GM18867 (cell line): ENCODE measurements around the gene IER3IP1.
"Not testable (repeated sequence)": the region's sequence is repeated elsewhere in the genome, so short reads cannot be mapped to it uniquely, and the experiment has no call there.

Experiments
- ATAC-seq: cut with Tn5 transposase; IDR thresholded peaks from one replicate; pipeline ENCODE4 v1.9.1; 2021; ENCODE audit warnings: mild to moderate bottlenecking, moderate library complexity; ENCODE audit not compliant: unreplicated experiment

IER3IP1 gene

GRCh38 chr18:47175898-47176575, at the start of gene IER3IP1:
Gene IER3IP1 (minus strand): TSS chr18:47176364. CDS start chr18:47176277, 87 bp downstream.
- peak; percentile 89 for ATAC-seq

- ATAC-seq, result no peak
Observed at GRCh38 chr18:47215554-47216138, 39.5 kb upstream of the IER3IP1 start.

GRCh38 chr18:47209171-47209570, 33.0 kb upstream of the IER3IP1 start:
- ATAC-seq, result no peak

GRCh38 chr18:47206945-47207637, 30.9 kb upstream of the IER3IP1 start:
- no peak for ATAC-seq

GRCh38 chr18:47204908-47205522, 28.9 kb upstream of the IER3IP1 start:
- peak; percentile 51 for ATAC-seq

GRCh38 chr18:47203626-47204464, 27.7 kb upstream of the IER3IP1 start:
- no peak for ATAC-seq

- ATAC-seq, result not testable (repeated sequence)
Observed at GRCh38 chr18:47195961-47196360, 19.8 kb upstream of the IER3IP1 start.

GRCh38 chr18:47191961-47192360, 15.8 kb upstream of the IER3IP1 start:
- no peak for ATAC-seq

- ATAC-seq, result no peak
Observed at GRCh38 chr18:47187721-47188120, 11.6 kb upstream of the IER3IP1 start.

- ATAC-seq, result no peak
Observed at GRCh38 chr18:47184419-47185050, 8.4 kb upstream of the IER3IP1 start.

GRCh38 chr18:47182156-47182555, 6.0 kb upstream of the IER3IP1 start:
- ATAC-seq, result not testable (repeated sequence)

GRCh38 chr18:47180765-47181164, 4.6 kb upstream of the IER3IP1 start:
- no peak for ATAC-seq

GRCh38 chr18:47179520-47179919, 3.4 kb upstream of the IER3IP1 start:
- no peak for ATAC-seq

GRCh38 chr18:47175283-47175897, 774 bp downstream of the IER3IP1 start:
- ATAC-seq, result peak; percentile 7

- ATAC-seq, result no peak
Observed at GRCh38 chr18:47174545-47175116, 1.5 kb downstream of the IER3IP1 start.

- no peak for ATAC-seq
Observed at GRCh38 chr18:47172476-47172875, 3.7 kb downstream of the IER3IP1 start.

- ATAC-seq, result no peak
Observed at GRCh38 chr18:47168913-47169312, 7.3 kb downstream of the IER3IP1 start.

GRCh38 chr18:47168509-47168908, 7.7 kb downstream of the IER3IP1 start:
- ATAC-seq, result no peak

GRCh38 chr18:47166294-47166693, 9.9 kb downstream of the IER3IP1 start:
- no peak for ATAC-seq
